Measurements from ENCODE around the gene ACTR3C.
"Not testable (repeated sequence)": the region's sequence is repeated elsewhere in the genome, so short reads cannot be mapped to it uniquely, and the experiment has no call there.

The ACTR3C gene

GRCh38 chr7:150205866-150206265 lies 117.5 kb downstream of the ACTR3C start:
- H3K9me3 ChIP-seq (ENCODE audit: control insufficient read depth, low read length); H3K27me3 ChIP-seq (ENCODE audit: control insufficient read depth, insufficient read depth, low read length, poor library complexity, severe bottlenecking); H3K4me3 ChIP-seq (ENCODE audit: insufficient read depth, low read depth, low read length); H3K27ac ChIP-seq (ENCODE audit: insufficient read depth, low read depth, low read length, poor library complexity, severe bottlenecking); H3K4me1 ChIP-seq (ENCODE audit: control insufficient read depth, insufficient read depth, low read length); H3K36me3 ChIP-seq (ENCODE audit: control insufficient read depth, insufficient read depth, low read length): not testable (repeated sequence)
- 91 to 93% methylated on average over 4 of the region's 4 CpGs for WGBS, 2 experiments

DNA sequence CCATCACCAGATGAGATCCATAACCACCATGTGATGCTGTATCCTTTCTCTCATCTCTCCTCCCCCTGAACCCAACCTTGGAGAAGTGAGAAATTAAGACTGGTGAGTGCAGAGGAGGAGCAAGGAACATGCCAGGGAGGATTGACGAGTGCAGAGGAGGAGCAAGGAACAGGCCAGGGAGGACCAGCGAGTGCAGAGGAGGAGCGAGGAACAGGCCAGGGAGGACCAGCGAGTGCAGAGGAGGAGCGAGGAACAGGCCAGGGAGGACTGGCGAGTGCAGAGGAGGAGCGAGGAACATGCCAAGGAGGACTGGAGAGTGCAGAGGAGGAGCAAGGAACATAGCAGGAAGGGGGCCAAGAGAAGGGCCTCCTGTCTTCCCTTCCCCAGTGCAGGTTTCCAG lies 118.8 kb downstream of the ACTR3C start:
- not testable (repeated sequence) for H3K27ac ChIP-seq (ENCODE audit: insufficient read depth, low read depth, low read length, poor library complexity, severe bottlenecking); H3K4me3 ChIP-seq (ENCODE audit: insufficient read depth, low read depth, low read length); H3K9me3 ChIP-seq (ENCODE audit: control insufficient read depth, low read length); H3K36me3 ChIP-seq (ENCODE audit: control insufficient read depth, insufficient read depth, low read length); H3K27me3 ChIP-seq (ENCODE audit: control insufficient read depth, insufficient read depth, low read length, poor library complexity, severe bottlenecking); H3K4me1 ChIP-seq (ENCODE audit: control insufficient read depth, insufficient read depth, low read length)
- WGBS, 2 experiments = 92 to 93% methylated on average over 7 of the region's 7 CpGs

GRCh38 chr7:150202894-150203293 lies 120.5 kb downstream of the ACTR3C start:
- H3K4me1 ChIP-seq (ENCODE audit: control insufficient read depth, insufficient read depth, low read length); H3K36me3 ChIP-seq (ENCODE audit: control insufficient read depth, insufficient read depth, low read length); H3K4me3 ChIP-seq (ENCODE audit: insufficient read depth, low read depth, low read length); H3K27ac ChIP-seq (ENCODE audit: insufficient read depth, low read depth, low read length, poor library complexity, severe bottlenecking); H3K27me3 ChIP-seq (ENCODE audit: control insufficient read depth, insufficient read depth, low read length, poor library complexity, severe bottlenecking); H3K9me3 ChIP-seq (ENCODE audit: control insufficient read depth, low read length): not testable (repeated sequence)
- 92 to 93% methylated on average over 4 of the region's 4 CpGs for WGBS, 2 experiments
